ENCODE data around the gene ATP8B4.

GRCh38 chr15:50106457-50106856 is 12.6 kb downstream of the ATP8B4 start:
- no peak for TF ChIP-seq CTCF (IDR thresholded peaks at IDR 0.05)
- no peak for TF ChIP-seq POLR2A (IDR thresholded peaks at IDR 0.05)
